ENCODE data around the gene PHPT1.

PHPT1 gene

DNA sequence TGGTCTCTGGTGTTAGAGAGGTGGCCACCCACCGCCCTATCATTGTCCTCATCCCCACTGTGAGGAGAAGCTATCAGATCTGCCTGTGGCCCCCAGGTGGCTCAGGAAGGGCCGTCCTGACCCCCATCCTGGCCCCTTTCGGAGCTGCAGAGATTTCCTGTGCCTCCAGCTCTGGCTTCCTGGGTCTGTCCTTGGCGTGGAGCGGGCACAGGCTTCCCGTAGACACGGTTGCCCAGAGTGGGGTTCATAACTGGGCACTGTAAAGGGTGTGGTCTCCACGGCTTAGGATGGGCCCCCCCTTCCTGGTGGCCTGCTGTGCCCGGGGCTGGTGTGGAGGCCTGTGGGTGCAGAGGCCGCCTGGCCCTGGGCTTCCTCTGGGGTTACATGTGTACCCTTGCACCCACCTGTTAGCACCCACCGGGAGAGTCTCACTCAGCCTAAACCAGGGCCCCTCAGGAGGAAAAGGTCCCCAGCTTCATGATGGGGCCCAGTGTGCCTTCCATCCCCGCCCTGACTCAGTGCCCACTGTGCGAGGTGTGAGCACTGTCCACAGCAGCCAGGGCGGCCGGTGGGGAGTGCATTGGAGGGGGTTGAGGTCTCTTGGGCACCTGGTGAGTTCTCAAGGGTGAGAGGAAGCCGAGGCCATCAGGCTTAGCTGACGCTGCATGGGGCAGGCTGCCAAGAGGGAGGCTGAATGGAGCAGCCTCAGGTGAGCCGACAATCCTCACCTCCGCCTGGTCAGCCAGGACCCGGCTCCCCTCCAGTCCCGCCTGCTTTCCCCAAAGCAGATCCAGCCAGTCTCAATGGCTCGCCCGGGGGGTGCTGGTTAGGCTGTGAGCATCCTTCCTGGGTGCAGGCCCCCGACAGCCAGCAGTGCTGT is 22.3 kb upstream of the PHPT1 start:
- H3K4me3 ChIP-seq (ENCODE audit: low read depth, low read length) = no peak overlapping the region
- TF ChIP-seq, protein P1, sequence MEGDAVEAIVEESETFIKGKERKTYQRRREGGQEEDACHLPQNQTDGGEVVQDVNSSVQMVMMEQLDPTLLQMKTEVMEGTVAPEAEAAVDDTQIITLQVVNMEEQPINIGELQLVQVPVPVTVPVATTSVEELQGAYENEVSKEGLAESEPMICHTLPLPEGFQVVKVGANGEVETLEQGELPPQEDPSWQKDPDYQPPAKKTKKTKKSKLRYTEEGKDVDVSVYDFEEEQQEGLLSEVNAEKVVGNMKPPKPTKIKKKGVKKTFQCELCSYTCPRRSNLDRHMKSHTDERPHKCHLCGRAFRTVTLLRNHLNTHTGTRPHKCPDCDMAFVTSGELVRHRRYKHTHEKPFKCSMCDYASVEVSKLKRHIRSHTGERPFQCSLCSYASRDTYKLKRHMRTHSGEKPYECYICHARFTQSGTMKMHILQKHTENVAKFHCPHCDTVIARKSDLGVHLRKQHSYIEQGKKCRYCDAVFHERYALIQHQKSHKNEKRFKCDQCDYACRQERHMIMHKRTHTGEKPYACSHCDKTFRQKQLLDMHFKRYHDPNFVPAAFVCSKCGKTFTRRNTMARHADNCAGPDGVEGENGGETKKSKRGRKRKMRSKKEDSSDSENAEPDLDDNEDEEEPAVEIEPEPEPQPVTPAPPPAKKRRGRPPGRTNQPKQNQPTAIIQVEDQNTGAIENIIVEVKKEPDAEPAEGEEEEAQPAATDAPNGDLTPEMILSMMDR (IDR thresholded peaks at IDR 0.05; ENCODE audit: low read depth, low read length, missing control alignments) = no peak
- H3K36me3 ChIP-seq (replicated peaks) = peaks cover 71% of the 10 kb centered on the region
- in situ Hi-C loops (cut with HindIII; ENCODE audit: low pct_ligation_motif_present, low sequenced_read_pairs) = no loop called here
- H3K27me3 ChIP-seq (replicated peaks) = no peaks in the 10 kb centered on the region
- H3K27ac ChIP-seq = no peak overlapping the region
- DNase-seq = no peak

DNA sequence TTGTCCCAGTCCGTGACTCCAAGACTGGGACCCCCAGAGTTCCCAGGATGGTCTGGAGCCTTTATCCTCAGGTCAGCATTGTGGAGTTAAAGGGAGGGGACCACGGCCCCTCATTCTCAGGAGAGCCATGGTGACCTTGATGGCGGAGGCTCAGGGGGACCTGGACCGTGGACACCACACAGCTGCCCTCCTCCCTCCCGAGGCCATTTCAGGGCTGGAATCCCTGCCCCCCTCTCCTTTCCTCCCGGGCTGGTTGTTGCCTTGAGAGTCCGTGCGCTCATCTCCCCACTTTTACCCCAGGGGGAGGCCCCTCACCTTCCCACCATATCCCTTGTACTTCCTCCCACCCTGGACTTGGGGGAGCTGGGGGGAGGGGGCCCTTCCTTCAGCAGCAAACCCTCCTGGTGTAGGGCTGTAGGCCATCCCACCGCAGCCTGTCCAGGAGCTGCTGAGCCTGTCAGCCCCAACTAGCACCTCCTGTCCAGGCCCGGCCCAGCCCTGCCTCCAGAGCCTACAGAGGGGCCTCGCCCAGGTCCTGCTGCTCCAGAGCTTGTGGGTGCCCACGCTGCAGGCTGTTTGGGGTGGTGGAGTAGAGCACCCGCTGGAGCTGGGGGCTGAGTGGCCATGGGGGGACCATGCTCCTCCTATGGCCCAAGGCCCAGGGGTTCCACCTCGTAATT is 21.3 kb upstream of the PHPT1 start:
- DNase-seq = no peak
- Histone ChIP-seq H3K36me3 (replicated peaks) (peaks cover 77% of the 10 kb centered on the region), H3K27me3 (replicated peaks) (no peaks in the 10 kb centered on the region), H3K27ac (no peak overlapping the region), H3K4me3 (ENCODE audit: low read depth, low read length) (no peak overlapping the region)
- in situ Hi-C loops (cut with HindIII; ENCODE audit: low pct_ligation_motif_present, low sequenced_read_pairs) = no loop called here
- TF ChIP-seq, protein P1 (IDR thresholded peaks at IDR 0.05; ENCODE audit: low read depth, low read length, missing control alignments) = no peak

DNA sequence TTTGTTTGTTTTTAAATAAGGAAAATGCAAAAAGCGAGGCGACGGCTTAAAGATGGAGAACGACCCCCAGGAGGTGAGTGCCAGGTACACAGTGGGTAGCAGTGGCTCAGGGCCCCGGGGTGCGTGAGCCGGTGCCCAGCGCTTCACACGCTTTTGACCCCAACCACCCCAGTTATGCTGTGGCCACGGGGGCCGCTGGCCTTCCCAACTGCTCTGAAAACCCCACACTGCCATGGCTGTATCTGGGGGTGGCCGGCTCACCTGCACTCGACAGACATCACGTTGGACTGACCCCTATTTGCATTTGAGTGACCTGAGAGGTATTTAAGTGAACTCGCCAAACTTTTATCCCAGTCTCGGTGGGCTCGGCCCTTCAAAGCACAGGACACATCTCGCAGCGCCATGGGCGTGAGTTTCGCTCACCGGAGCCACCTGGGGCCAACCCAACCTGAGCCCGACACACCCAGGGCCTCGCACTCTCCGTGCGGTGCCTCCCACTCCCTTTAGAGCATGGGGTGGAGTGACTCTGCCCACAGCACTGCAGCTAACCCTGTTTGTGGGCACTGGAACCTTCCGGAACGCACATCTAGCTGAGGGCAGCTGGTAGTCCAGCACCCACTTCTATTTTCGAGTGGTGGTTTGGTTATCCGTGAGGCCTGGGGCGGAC is 20.6 kb upstream of the PHPT1 start:
- TF ChIP-seq, protein P1 (IDR thresholded peaks at IDR 0.05; ENCODE audit: low read depth, low read length, missing control alignments) = no peak
- in situ Hi-C loops (cut with HindIII; ENCODE audit: low pct_ligation_motif_present, low sequenced_read_pairs) = no loop called here
- Histone ChIP-seq H3K27me3 (replicated peaks) (no peaks in the 10 kb centered on the region), H3K27ac (no peak overlapping the region), H3K4me3 (ENCODE audit: low read depth, low read length) (no peak overlapping the region), H3K36me3 (replicated peaks) (peaks cover 74% of the 10 kb centered on the region)
- DNase-seq = no peak

DNA sequence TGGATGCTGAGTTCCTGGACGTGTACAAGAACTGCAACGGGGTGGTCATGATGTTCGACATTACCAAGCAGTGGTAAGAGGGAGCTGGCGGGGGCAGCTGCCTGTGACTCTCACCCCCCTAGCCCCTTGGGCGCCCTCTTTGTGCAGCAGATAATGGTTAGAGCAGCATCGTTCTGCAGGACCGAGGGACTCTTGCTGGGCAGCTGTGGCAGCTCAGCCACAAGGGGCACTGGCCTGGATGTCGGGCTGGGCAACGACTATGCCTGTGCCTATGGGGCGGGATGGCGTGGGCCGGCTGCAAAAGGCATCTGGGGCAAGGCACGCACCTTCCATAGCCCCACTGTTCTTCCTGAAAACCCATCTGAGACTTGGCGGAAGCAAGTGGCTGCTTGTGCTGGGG is 19.8 kb upstream of the PHPT1 start:
- in situ Hi-C loops (cut with HindIII; ENCODE audit: low pct_ligation_motif_present, low sequenced_read_pairs) = no loop called here
- no peak overlapping the region for H3K27ac ChIP-seq
- DNase-seq = no peak
- H3K27me3 ChIP-seq (replicated peaks) = no peaks in the 10 kb centered on the region
- TF ChIP-seq, protein P1 (IDR thresholded peaks at IDR 0.05; ENCODE audit: low read depth, low read length, missing control alignments) = no peak
- H3K36me3 ChIP-seq (replicated peaks) = peaks cover 72% of the 10 kb centered on the region
- H3K4me3 ChIP-seq (ENCODE audit: low read depth, low read length) = no peak overlapping the region

DNA sequence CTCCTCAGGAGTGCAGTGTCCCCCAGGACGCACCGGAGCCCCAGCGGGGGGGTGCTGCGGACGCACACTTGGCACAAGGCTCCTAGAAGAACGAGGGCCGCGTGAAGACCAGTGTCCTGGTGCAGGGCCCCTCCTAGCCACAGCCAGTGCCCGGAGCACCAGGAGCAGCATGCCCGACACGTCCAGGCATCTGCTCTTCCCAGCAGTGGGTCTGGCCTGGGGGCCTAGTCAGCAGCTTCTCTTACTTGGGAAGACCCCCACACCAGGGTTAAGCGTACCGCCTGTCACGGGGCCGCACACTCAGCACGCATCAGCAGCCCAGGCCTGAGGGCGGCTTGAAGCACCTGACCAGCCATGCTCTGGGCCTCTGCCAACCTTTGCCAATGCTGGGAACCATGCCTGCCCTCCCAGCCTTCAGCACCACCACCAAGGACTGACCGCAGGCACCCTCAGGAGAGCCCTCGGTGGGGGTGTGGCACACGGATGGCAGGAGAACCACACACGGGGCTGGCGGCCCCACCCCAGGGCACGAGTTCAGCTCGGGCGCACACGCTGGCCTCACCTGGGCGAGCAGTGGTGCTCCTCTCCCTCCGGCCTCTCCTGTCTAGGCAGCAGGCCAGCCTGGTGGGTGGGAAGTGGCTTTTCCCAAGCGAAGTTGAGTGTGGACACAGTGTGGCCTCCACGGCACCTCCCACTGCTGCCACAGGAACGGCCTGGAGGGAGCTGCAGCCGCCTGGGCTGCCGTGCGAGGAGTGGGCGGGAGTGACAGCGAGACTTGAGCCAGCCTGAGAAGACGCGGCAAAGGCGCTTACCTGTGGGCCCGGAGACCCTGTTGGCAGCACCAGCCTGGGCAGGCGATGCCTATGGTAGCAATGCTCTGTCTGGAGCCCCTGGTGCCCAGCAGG is 19.0 kb upstream of the PHPT1 start:
- DNase-seq = no peak
- Histone ChIP-seq H3K27ac (no peak overlapping the region), H3K27me3 (replicated peaks) (no peaks in the 10 kb centered on the region), H3K4me3 (ENCODE audit: low read depth, low read length) (no peak overlapping the region), H3K36me3 (replicated peaks) (peaks cover 65% of the 10 kb centered on the region)
- TF ChIP-seq, protein P1 (IDR thresholded peaks at IDR 0.05; ENCODE audit: low read depth, low read length, missing control alignments) = no peak
- in situ Hi-C loops (cut with HindIII; ENCODE audit: low pct_ligation_motif_present, low sequenced_read_pairs) = no loop called here
